GM19239 (cell line): Measurements from ENCODE around the gene RASL12.
A peak's percentile ranks its signal among the peaks of the same experiment; 100 is the strongest.
"Not testable (repeated sequence)": the region's sequence is repeated elsewhere in the genome, so short reads cannot be mapped to it uniquely, and the experiment has no call there.

Experiments used
- DNase-seq: peaks from one replicate; pipeline ENCODE4 v3.0.0; 2011; ENCODE audit warnings: low spot score; ENCODE audit not compliant: insufficient read length
- FAIRE-seq: peaks from 2 replicates; lab custom pipeline; 2011; peaks lifted over from hg19 to GRCh38; lab: Jason Lieb, UNC

RASL12 gene

GRCh38 chr15:65034719-65035118 lies 33.1 kb downstream of the RASL12 start:
- FAIRE-seq, result no peak
- DNase-seq, result no peak

GRCh38 chr15:65033659-65034269 lies 34.0 kb downstream of the RASL12 start:
- peak; percentile 82 for FAIRE-seq
- no peak for DNase-seq

GRCh38 chr15:65032801-65033537 lies 34.8 kb downstream of the RASL12 start:
- DNase-seq (no peak), FAIRE-seq (no peak)

GRCh38 chr15:65029736-65030208 lies 38.0 kb downstream of the RASL12 start:
- DNase-seq (no peak), FAIRE-seq (no peak)

GRCh38 chr15:65028921-65029735 lies 38.7 kb downstream of the RASL12 start, which contains the start of gene MTFMT:
TSS of gene MTFMT (minus strand) at chr15:65029639. CDS start at chr15:65029613, 26 bp downstream.
- DNase-seq (peak; percentile 92), FAIRE-seq (peak; percentile 28)

GRCh38 chr15:65028338-65028737 lies 39.5 kb downstream of the RASL12 start:
- DNase-seq (no peak), FAIRE-seq (peak; percentile 14)

- FAIRE-seq (no peak), DNase-seq (no peak)
Measured at GRCh38 chr15:65027593-65027992, 40.2 kb downstream of the RASL12 start.

GRCh38 chr15:65026756-65027155 lies 41.0 kb downstream of the RASL12 start:
- no peak for FAIRE-seq
- DNase-seq, result no peak

- no peak for FAIRE-seq
- no peak for DNase-seq
Measured at GRCh38 chr15:65021488-65021887, 46.3 kb downstream of the RASL12 start.

GRCh38 chr15:65020419-65020818 lies 47.4 kb downstream of the RASL12 start:
- FAIRE-seq (no peak), DNase-seq (no peak)

- not testable (repeated sequence) for DNase-seq, FAIRE-seq
Measured at GRCh38 chr15:65011198-65011597, 56.6 kb downstream of the RASL12 start.

- FAIRE-seq (no peak), DNase-seq (no peak)
Measured at GRCh38 chr15:65008983-65009382, 58.8 kb downstream of the RASL12 start.

- FAIRE-seq (no peak), DNase-seq (no peak)
Measured at GRCh38 chr15:65006876-65007275, 60.9 kb downstream of the RASL12 start.

GRCh38 chr15:65004993-65005392 lies 62.8 kb downstream of the RASL12 start:
- FAIRE-seq (no peak), DNase-seq (no peak)
